ENCODE results near the gene LRRC1. TPM values are rescaled to one million over a fixed set of nuclear protein-coding genes. Genes with fewer than 3 reads are reported as not detected.
A peak's percentile ranks its signal among the peaks of the same experiment; 100 is the strongest.

The LRRC1 gene
- total and polyA plus RNA-seq, 2 experiments from 2014 or later: 11.3 to 16.6 TPM

GRCh38 chr6:53878808-53879207 is 84.0 kb downstream of the LRRC1 start:
- Mint-ChIP-seq H3K27me3 (ENCODE audit: insufficient read depth, low read depth, poor library complexity) (peaks cover 5% of the 10 kb centered on the region), H3K4me3 (no peak overlapping the region), H3K36me3 (ENCODE audit: low read depth) (peaks cover 30% of the 10 kb centered on the region), H3K27ac (no peak overlapping the region), H3K4me1 (peaks cover 8% of the 10 kb centered on the region; the same call in 2 of the 3 replicates), H3K9me3 (peaks cover 17% of the 10 kb centered on the region)
- H3K9me2 ChIP-seq (ENCODE audit: insufficient read depth): no peaks in the 10 kb centered on the region
- H3K36me3 ChIP-seq (ENCODE audit: insufficient read depth): 0 out of 2 replicates have a peak, but pooled peaks cover 3% of the 10 kb centered on the region
- no peak overlapping the region for H3K4me2 ChIP-seq
- no peak overlapping the region for H3K4me3 ChIP-seq
- DNase-seq (ENCODE audit: low spot score) (peak; percentile 50), ATAC-seq (peak; percentile 45; the same call in 2 of the 3 replicates)
- no peak overlapping the region for H3K27ac ChIP-seq (ENCODE audit: low read depth)
- H3K79me2 ChIP-seq (replicated peaks; ENCODE audit: insufficient read depth): peaks cover 4% of the 10 kb centered on the region
- H3K27me3 ChIP-seq (ENCODE audit: insufficient read depth): no peaks in the 10 kb centered on the region
- peaks cover 6% of the 10 kb centered on the region; the same call in 1 of the 2 replicates for H3K4me1 ChIP-seq (ENCODE audit: insufficient read depth)
- TF ChIP-seq EZH2phosphoT487 (IDR thresholded peaks at IDR 0.05; ENCODE audit: unreplicated experiment) (no peak), ETS1 (IDR thresholded peaks at IDR 0.05) (no peak), STAT1 (IDR thresholded peaks at IDR 0.05; ENCODE audit: unreplicated experiment) (no peak), JUNB (IDR thresholded peaks at IDR 0.05; ENCODE audit: unreplicated experiment) (no peak)
- no peaks in the 10 kb centered on the region for H4K20me1 ChIP-seq (replicated peaks; ENCODE audit: insufficient read depth)
- no peaks in the 10 kb centered on the region for H3F3A ChIP-seq (replicated peaks; ENCODE audit: low read depth)
- no peak overlapping the region for H2AFZ ChIP-seq

GRCh38 chr6:53879608-53880007 is 84.8 kb downstream of the LRRC1 start:
- no peak overlapping the region for H3K4me2 ChIP-seq

More at GRCh38 chr6:53879608-53880007, 84.8 kb downstream of the LRRC1 start:
- 0 out of 2 replicates have a peak, but pooled peaks cover 3% of the 10 kb centered on the region for H3K36me3 ChIP-seq (ENCODE audit: insufficient read depth)
- no peak overlapping the region for H3K27ac ChIP-seq (ENCODE audit: low read depth)
- H3K4me3 ChIP-seq: no peak overlapping the region
- TF ChIP-seq POLR2AphosphoS5 (IDR thresholded peaks at IDR 0.05; ENCODE audit: low read depth): no peak
- no peak for TF ChIP-seq CTCF (conservative IDR thresholded peaks at IDR 0.05; ENCODE audit: low read depth in 2 of 2)
- no peak for TF ChIP-seq STAT1 (IDR thresholded peaks at IDR 0.05; ENCODE audit: unreplicated experiment)
- no peak for TF ChIP-seq EZH2phosphoT487 (IDR thresholded peaks at IDR 0.05; ENCODE audit: unreplicated experiment)
- no peak for TF ChIP-seq REST (IDR thresholded peaks at IDR 0.05; ENCODE audit: unreplicated experiment)
- no peak overlapping the region for H3K4me3 Mint-ChIP-seq
- ATAC-seq: no peak
- peaks cover 8% of the 10 kb centered on the region; the same call in 2 of the 3 replicates for H3K4me1 Mint-ChIP-seq
- no peak for DNase-seq (ENCODE audit: low spot score)
- H3K4me1 ChIP-seq (ENCODE audit: insufficient read depth): peaks cover 6% of the 10 kb centered on the region; the same call in 1 of the 2 replicates
- peak overlapping the region; percentile 90 for H3K27ac Mint-ChIP-seq
- H2AFZ ChIP-seq: no peak overlapping the region
- peaks cover 17% of the 10 kb centered on the region for H3K9me3 Mint-ChIP-seq
- H3K36me3 Mint-ChIP-seq (ENCODE audit: low read depth): peaks cover 29% of the 10 kb centered on the region
- no peaks in the 10 kb centered on the region for H3K27me3 ChIP-seq (ENCODE audit: insufficient read depth)
- peaks cover 5% of the 10 kb centered on the region for H3K27me3 Mint-ChIP-seq (ENCODE audit: insufficient read depth, low read depth, poor library complexity)
- no peaks in the 10 kb centered on the region for H3K9me2 ChIP-seq (ENCODE audit: insufficient read depth)
- H3K79me2 ChIP-seq (replicated peaks; ENCODE audit: insufficient read depth): peaks cover 4% of the 10 kb centered on the region
- H3F3A ChIP-seq (replicated peaks; ENCODE audit: low read depth): no peaks in the 10 kb centered on the region
- no peaks in the 10 kb centered on the region for H4K20me1 ChIP-seq (replicated peaks; ENCODE audit: insufficient read depth)
